ENCODE data around the gene NDUFA13.
"Not testable (repeated sequence)": the region's sequence is repeated elsewhere in the genome, so short reads cannot be mapped to it uniquely, and the experiment has no call there.

The NDUFA13 gene

DNA sequence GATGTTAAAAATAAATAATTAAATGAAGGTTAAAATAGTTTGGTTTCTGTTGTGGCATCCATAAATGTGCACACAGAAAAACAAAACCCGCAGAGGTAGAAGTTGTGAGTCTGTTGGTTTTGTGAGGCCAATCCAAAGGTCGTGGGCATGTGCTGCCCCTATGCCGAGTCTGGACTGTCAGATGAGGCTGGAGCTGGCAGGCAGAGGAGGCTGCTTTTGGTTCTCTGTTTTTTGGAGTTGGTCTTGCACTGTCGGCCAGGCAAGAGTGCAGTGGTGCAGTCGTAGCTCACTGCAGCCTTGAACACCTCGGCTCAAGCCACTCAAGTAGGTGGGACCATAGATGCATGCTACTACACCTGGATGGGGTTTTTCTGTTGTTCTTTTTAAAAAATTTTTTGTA lies 44.3 kb upstream of the NDUFA13 start:
- no peak overlapping the region for H3K27ac ChIP-seq (ENCODE audit: low read depth, low read length)

GRCh38 chr19:19472106-19472505 lies 43.9 kb upstream of the NDUFA13 start:
- peaks cover 18% of the 10 kb centered on the region for H3K36me3 ChIP-seq (ENCODE audit: low read length)

More for the DNA sequence above, 44.3 kb upstream of the NDUFA13 start:
- H3K36me3 ChIP-seq (ENCODE audit: low read length): peaks cover 21% of the 10 kb centered on the region
- H4K20me1 ChIP-seq (ENCODE audit: low read depth, low read length): no peaks in the 10 kb centered on the region; the same call in 1 of the 2 replicates
- peaks cover 80% of the 10 kb centered on the region for H3K79me2 ChIP-seq (ENCODE audit: insufficient read depth, low read length)
- peaks cover 14% of the 10 kb centered on the region; the same call in 1 of the 2 replicates for H3K9me3 ChIP-seq (ENCODE audit: insufficient read depth, low read length)
- H3F3A ChIP-seq (ENCODE audit: insufficient read depth): no peaks in the 10 kb centered on the region
- no peak overlapping the region for H2AFZ ChIP-seq (ENCODE audit: low read depth, low read length, severe bottlenecking)
- H3K4me2 ChIP-seq (ENCODE audit: low read depth, low read length, poor library complexity, severe bottlenecking): no peak overlapping the region
- no peak overlapping the region for H3K9ac ChIP-seq (ENCODE audit: low read length)
- no peak overlapping the region for H3K4me3 ChIP-seq (ENCODE audit: insufficient read depth, low read length, poor library complexity, severe bottlenecking)
- TF ChIP-seq, protein P1, sequence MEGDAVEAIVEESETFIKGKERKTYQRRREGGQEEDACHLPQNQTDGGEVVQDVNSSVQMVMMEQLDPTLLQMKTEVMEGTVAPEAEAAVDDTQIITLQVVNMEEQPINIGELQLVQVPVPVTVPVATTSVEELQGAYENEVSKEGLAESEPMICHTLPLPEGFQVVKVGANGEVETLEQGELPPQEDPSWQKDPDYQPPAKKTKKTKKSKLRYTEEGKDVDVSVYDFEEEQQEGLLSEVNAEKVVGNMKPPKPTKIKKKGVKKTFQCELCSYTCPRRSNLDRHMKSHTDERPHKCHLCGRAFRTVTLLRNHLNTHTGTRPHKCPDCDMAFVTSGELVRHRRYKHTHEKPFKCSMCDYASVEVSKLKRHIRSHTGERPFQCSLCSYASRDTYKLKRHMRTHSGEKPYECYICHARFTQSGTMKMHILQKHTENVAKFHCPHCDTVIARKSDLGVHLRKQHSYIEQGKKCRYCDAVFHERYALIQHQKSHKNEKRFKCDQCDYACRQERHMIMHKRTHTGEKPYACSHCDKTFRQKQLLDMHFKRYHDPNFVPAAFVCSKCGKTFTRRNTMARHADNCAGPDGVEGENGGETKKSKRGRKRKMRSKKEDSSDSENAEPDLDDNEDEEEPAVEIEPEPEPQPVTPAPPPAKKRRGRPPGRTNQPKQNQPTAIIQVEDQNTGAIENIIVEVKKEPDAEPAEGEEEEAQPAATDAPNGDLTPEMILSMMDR (IDR thresholded peaks at IDR 0.05; ENCODE audit: insufficient read depth, low read length, poor library complexity, severe bottlenecking): no peak
- TF ChIP-seq EZH2phosphoT487 (conservative IDR thresholded peaks at IDR 0.05; ENCODE audit: low read length): no peak
- no peaks in the 10 kb centered on the region for H3K27me3 ChIP-seq (ENCODE audit: low read length)
- H3K9me2 ChIP-seq (replicated peaks; ENCODE audit: insufficient read depth, low read length): no peaks in the 10 kb centered on the region

DNA sequence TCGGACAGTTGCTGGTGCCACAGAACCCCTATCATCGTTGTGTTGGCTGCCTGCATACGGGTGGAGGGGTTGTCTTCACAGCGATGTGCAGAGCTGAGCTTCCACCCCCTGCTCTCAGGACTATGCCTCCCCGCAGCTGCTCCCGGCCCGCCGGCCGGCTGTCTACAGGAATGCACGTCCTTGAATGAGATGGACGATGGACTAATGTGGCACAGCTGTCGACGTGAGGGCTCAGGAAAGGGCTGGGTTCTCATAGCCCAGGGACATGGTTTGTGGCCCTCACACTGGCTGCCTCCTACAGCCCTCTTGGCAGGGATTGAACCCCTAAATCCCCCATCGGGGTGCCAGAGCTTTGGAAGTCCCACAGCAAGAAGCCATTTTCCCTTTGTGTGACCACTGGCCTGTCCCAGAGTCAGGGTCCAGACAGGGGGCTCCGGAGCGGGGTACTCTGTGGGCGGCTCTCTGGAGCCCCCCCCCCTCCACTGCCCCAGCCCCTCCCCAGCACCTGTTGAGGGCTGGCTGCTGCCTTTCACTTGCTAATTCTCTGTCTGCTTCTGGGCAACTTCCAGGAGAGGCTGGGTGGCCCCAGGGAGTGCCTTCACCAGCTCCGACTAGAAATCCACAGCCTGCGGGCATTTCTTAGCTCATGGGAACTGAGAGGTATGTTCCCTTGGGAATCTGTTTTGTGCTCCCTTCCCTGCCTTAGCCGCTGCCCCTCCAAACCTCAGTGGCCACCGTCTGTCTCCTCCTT lies 40.8 kb upstream of the NDUFA13 start:
- Histone ChIP-seq H3K27ac (ENCODE audit: low read depth, low read length) (no peak overlapping the region), H3K36me3 (ENCODE audit: low read length) (no peaks in the 10 kb centered on the region), H3K4me2 (ENCODE audit: low read depth, low read length, poor library complexity, severe bottlenecking) (no peak overlapping the region), H3F3A (ENCODE audit: insufficient read depth) (no peaks in the 10 kb centered on the region), H4K20me1 (ENCODE audit: low read depth, low read length) (no peaks in the 10 kb centered on the region; the same call in 1 of the 2 replicates), H3K9ac (ENCODE audit: low read length) (no peak overlapping the region), H3K79me2 (ENCODE audit: insufficient read depth, low read length) (peaks cover 95% of the 10 kb centered on the region), H3K9me2 (replicated peaks; ENCODE audit: insufficient read depth, low read length) (no peaks in the 10 kb centered on the region), H3K27me3 (ENCODE audit: low read length) (no peaks in the 10 kb centered on the region), H3K4me3 (ENCODE audit: insufficient read depth, low read length, poor library complexity, severe bottlenecking) (no peak overlapping the region), H3K9me3 (ENCODE audit: insufficient read depth, low read length) (no peaks in the 10 kb centered on the region), H2AFZ (ENCODE audit: low read depth, low read length, severe bottlenecking) (no peak overlapping the region)
- TF ChIP-seq, protein P1 (IDR thresholded peaks at IDR 0.05; ENCODE audit: insufficient read depth, low read length, poor library complexity, severe bottlenecking): no peak
- no peak for TF ChIP-seq EZH2phosphoT487 (conservative IDR thresholded peaks at IDR 0.05; ENCODE audit: low read length)

More at GRCh38 chr19:19472106-19472505, 43.9 kb upstream of the NDUFA13 start:
- not testable (repeated sequence) for H3K9ac ChIP-seq (ENCODE audit: low read length); H3K27me3 ChIP-seq (ENCODE audit: low read length); H3K9me2 ChIP-seq (replicated peaks; ENCODE audit: insufficient read depth, low read length); H3K4me3 ChIP-seq (ENCODE audit: insufficient read depth, low read length, poor library complexity, severe bottlenecking); H3K27ac ChIP-seq (ENCODE audit: low read depth, low read length); H4K20me1 ChIP-seq (ENCODE audit: low read depth, low read length); H3K4me2 ChIP-seq (ENCODE audit: low read depth, low read length, poor library complexity, severe bottlenecking); H3F3A ChIP-seq (ENCODE audit: insufficient read depth); H2AFZ ChIP-seq (ENCODE audit: low read depth, low read length, severe bottlenecking)
- H3K79me2 ChIP-seq (ENCODE audit: insufficient read depth, low read length): peaks cover 82% of the 10 kb centered on the region
- peaks cover 13% of the 10 kb centered on the region; the same call in 1 of the 2 replicates for H3K9me3 ChIP-seq (ENCODE audit: insufficient read depth, low read length)
